Natural killer cell (primary cell): ENCODE data around the gene LBHD2. TPM values are rescaled to one million over a fixed set of nuclear protein-coding genes. Genes with fewer than 3 reads are reported as not detected.

Experiments
- ATAC-seq, 3 donors: fragments of 150-1000 bp in 2 of 3; fragments of 200-7000 bp in 1 of 3; cut with Tn5 transposase; 1 replicate in 1 of 3; 2 replicates in 2 of 3; pipeline ENCODE4 v1.10.0; 2021; ENCODE audit warnings: mild to moderate bottlenecking in 2 of 3, moderate library complexity in 2 of 3
- DNase-seq, 2 donors: peaks; one replicate each; pipeline versions ENCODE4 v3.0.0 to v3.0.0-alpha.2; 2013 to 2021; ENCODE audit warnings: mixed read lengths in 1 of 2
- H3K27ac ChIP-seq: one replicate; pipeline ENCODE4 v1.5.1; 2013; ENCODE audit warnings: mild to moderate bottlenecking, low read length
- H3K27me3 ChIP-seq: one replicate; pipeline ENCODE4 v1.6.1; 2013; ENCODE audit warnings: low read length; ENCODE audit not compliant: control insufficient read depth, insufficient read depth
- H3K36me3 ChIP-seq: one replicate; pipeline ENCODE4 v1.6.1; 2013; ENCODE audit warnings: low read length; ENCODE audit not compliant: control insufficient read depth, insufficient read depth
- H3K4me1 ChIP-seq: one replicate; pipeline ENCODE4 v1.6.1; 2013; ENCODE audit warnings: low read length; ENCODE audit not compliant: control insufficient read depth, insufficient read depth
- H3K4me3 ChIP-seq: one replicate; pipeline ENCODE4 v1.5.1; 2013; ENCODE audit warnings: low read length
- H3K9me3 ChIP-seq: one replicate; pipeline ENCODE4 v1.6.1; 2013; ENCODE audit warnings: low read length; ENCODE audit not compliant: control insufficient read depth, insufficient read depth
- H3K27ac Mint-ChIP-seq, 2 donors: one replicate each; pipeline ENCODE4 v1.8.0; 2022; ENCODE audit warnings: mild to moderate bottlenecking in 2 of 2, mixed read lengths in 2 of 2, moderate library complexity in 1 of 2
- H3K27me3 Mint-ChIP-seq, 2 donors: one replicate each; pipeline ENCODE4 v1.8.0; 2022; ENCODE audit warnings: low read depth in 2 of 2, mixed read lengths in 2 of 2
- H3K36me3 Mint-ChIP-seq: one replicate; pipeline ENCODE4 v1.8.0; 2022; ENCODE audit warnings: mixed read lengths
- H3K4me1 Mint-ChIP-seq, 2 donors: one replicate each; pipeline ENCODE4 v1.8.0; 2022; ENCODE audit warnings: mixed read lengths in 2 of 2
- H3K4me3 Mint-ChIP-seq: one replicate; pipeline ENCODE4 v1.8.0; 2022; ENCODE audit warnings: mild to moderate bottlenecking, moderate library complexity, mixed read lengths
- H3K9me3 Mint-ChIP-seq, 2 donors: one replicate each; pipeline ENCODE4 v1.8.0; 2022; ENCODE audit warnings: mixed read lengths in 2 of 2
- WGBS: methylation state at CpG from one replicate; pipeline ENCODE4 v1.1.7; 2013; ENCODE audit warnings: missing lambda C conversion rate; ENCODE audit not compliant: insufficient coverage; 5-methylcytosine and 5-hydroxymethylcytosine counted together
- intact Hi-C: fragments of 100-400 bp; cut with micrococcal nuclease; formaldehyde crosslinking; loops from one replicate; pipeline ENCODE4 v1.14.2; 2022
- total RNA-seq, 4 donors: library from RNA; stranded (reverse); fragments of 120-200 nt in 1 of 4; gene quantifications; one replicate each; pipeline versions ENCODE4 v1.2.3 to v1.2.4, GENCODE V29; 2013 to 2022
- TF ChIP-seq, protein P1 (sequence below): fragments of 200-600 bp; IDR thresholded peaks from one replicate; pipeline ENCODE4 v1.8.0; 2022; ENCODE audit warnings: antibody characterized with exemption

Gene LBHD2
- total RNA-seq, 3 donors from 2014 or later (not counting 1 experiment from before 2014, with no cell fraction given), result not detected

DNA sequence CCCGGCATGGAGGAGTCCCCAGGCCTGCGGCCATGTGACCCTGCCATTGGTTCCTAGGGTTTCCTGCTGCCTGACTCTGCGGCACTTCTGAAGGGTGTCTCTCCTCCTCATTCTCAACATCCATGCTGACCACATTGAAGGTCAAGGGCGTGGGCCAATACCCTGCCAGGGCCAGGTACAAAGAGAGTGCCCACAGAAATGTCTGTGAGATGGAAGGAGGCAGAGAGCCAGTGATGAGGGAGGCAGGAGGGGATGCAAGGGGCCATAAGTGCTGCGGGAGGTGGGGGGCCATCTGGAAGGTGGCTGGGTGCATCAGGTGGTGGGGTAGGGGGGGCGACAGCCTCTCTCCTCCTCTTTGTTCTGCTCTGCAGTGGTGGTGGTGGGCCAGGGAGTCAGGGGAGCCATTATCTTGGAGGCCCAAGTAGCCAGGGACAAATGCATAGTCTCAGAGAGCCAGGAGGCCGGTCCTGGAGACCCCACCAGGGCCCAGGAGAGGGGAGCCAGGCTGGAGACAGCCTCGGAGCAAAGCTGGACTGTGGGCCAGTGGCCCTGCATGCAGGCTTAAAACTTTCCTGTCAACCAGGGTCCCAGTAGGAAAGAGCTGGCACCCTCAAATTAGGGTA is 13.6 kb upstream of the LBHD2 start:
- no peaks in the 10 kb centered on the region for H3K4me1 Mint-ChIP-seq
- H3K27me3 Mint-ChIP-seq, result peaks cover 0 to 11% of the 10 kb centered on the region in 2 donors
- H3K27me3 ChIP-seq, result peaks cover 5% of the 10 kb centered on the region

DNA sequence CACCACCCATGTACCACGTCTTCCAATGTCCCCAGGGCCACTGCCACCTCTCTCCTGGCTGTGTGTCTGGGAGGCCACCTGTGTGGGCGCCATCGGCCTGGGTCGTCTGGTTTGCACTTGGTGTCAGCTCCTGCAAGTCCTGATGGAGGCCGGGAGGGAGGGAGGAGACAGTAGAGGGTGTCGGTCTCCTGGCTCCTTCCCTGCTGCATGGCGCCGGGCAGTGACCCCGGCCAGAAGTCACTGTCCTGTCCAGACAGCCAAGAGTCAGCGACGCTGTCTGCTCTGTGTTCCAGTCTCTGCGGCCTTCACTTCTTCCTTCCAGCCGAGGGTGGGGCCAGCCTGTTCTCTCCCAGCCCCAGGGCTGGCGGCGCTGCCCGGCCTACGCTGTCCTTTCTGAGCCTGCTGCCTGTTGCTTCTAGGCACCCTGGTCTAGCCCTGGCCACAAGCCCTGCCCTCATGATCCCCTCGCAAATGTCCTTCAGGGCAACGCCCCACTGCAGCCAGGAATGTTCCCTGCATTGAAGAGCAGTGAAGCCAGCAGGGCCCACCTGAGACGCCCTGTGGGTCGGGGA is 13.0 kb upstream of the LBHD2 start:
- ATAC-seq, result no peak
- Histone ChIP-seq H3K27me3 (peaks cover 5% of the 10 kb centered on the region), H3K27ac (no peak overlapping the region), H3K4me1 (peaks cover 12% of the 10 kb centered on the region), H3K4me3 (no peak overlapping the region), H3K9me3 (no peaks in the 10 kb centered on the region), H3K36me3 (no peaks in the 10 kb centered on the region)
- intact Hi-C loops, result loop anchor here (10.0 kb wide), 1 partner anchor 224 kb away; no protein-coding TSS in a partner anchor
- H3K27ac Mint-ChIP-seq, result no peak overlapping the region
- TF ChIP-seq, protein P1, sequence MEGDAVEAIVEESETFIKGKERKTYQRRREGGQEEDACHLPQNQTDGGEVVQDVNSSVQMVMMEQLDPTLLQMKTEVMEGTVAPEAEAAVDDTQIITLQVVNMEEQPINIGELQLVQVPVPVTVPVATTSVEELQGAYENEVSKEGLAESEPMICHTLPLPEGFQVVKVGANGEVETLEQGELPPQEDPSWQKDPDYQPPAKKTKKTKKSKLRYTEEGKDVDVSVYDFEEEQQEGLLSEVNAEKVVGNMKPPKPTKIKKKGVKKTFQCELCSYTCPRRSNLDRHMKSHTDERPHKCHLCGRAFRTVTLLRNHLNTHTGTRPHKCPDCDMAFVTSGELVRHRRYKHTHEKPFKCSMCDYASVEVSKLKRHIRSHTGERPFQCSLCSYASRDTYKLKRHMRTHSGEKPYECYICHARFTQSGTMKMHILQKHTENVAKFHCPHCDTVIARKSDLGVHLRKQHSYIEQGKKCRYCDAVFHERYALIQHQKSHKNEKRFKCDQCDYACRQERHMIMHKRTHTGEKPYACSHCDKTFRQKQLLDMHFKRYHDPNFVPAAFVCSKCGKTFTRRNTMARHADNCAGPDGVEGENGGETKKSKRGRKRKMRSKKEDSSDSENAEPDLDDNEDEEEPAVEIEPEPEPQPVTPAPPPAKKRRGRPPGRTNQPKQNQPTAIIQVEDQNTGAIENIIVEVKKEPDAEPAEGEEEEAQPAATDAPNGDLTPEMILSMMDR, result no peak
- no peaks in the 10 kb centered on the region for H3K36me3 Mint-ChIP-seq
- no peaks in the 10 kb centered on the region for H3K9me3 Mint-ChIP-seq
- peaks cover 0 to 11% of the 10 kb centered on the region in 2 donors for H3K27me3 Mint-ChIP-seq
- DNase-seq, result no peak
- no peak overlapping the region for H3K4me3 Mint-ChIP-seq
- H3K4me1 Mint-ChIP-seq, result no peaks in the 10 kb centered on the region
- 91% methylated on average over 21 of the region's 21 CpGs for WGBS

More for the DNA sequence above, 13.6 kb upstream of the LBHD2 start:
- Histone ChIP-seq H3K4me3 (no peak overlapping the region), H3K9me3 (no peaks in the 10 kb centered on the region), H3K36me3 (no peaks in the 10 kb centered on the region), H3K27ac (no peak overlapping the region), H3K4me1 (peaks cover 7% of the 10 kb centered on the region)
- H3K36me3 Mint-ChIP-seq, result no peaks in the 10 kb centered on the region
- 73% methylated on average over 8 of the region's 8 CpGs for WGBS
- no peak overlapping the region for H3K27ac Mint-ChIP-seq
- TF ChIP-seq, protein P1, result no peak
- intact Hi-C loops, result loop anchor here (10.0 kb wide), 1 partner anchor 224 kb away; no protein-coding TSS in a partner anchor
- ATAC-seq (no peak), DNase-seq (no peak)
- no peak overlapping the region for H3K4me3 Mint-ChIP-seq
- H3K9me3 Mint-ChIP-seq, result no peaks in the 10 kb centered on the region

DNA sequence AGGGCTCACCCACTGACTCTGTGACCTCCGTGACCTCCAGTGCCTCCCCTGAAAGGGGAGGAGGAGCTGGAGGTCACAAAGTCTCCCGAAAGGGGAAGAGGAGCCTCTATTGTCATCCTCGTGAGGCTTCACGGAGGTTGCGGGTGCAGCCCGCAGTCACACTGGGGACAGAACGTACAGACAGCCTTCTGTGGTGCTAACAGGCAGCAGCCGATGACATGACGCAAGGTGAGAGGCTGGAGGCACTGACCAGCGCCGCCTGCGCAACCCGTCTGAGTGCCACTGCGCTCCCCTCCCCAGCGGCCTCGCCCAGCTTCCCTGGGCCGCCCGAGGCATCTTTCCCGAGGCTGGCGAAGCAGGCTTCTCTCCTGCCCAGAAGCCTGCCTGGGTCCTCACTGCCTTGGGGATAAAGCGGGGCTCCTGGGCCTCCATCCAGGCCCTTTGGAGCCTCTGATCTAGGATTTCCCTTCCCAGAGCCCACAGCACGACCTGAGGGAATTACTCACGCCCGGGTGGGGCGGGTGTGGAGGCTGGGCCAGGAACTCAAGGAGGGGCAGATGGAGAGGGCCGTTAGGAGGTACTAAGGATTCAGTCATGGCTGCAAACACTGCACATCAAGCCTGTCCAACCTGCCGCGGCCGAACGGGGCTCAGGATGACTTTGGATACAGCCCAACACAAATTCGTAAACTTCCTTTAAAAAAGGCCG is 12.3 kb upstream of the LBHD2 start:
- H3K4me3 Mint-ChIP-seq, result no peak overlapping the region
- H3K36me3 Mint-ChIP-seq, result no peaks in the 10 kb centered on the region
- TF ChIP-seq, protein P1, result no peak
- intact Hi-C loops, result loop anchor here (10.0 kb wide), 1 partner anchor 223 kb away; no protein-coding TSS in a partner anchor
- Histone ChIP-seq H3K27ac (no peak overlapping the region), H3K4me1 (peaks cover 14% of the 10 kb centered on the region), H3K4me3 (no peak overlapping the region), H3K9me3 (no peaks in the 10 kb centered on the region), H3K27me3 (peaks cover 8% of the 10 kb centered on the region), H3K36me3 (no peaks in the 10 kb centered on the region)
- 88% methylated on average over 32 of the region's 32 CpGs for WGBS
- H3K27me3 Mint-ChIP-seq, result peaks cover 0 to 11% of the 10 kb centered on the region in 2 donors
- DNase-seq (no peak), ATAC-seq (no peak)
- no peaks in the 10 kb centered on the region for H3K4me1 Mint-ChIP-seq
- H3K9me3 Mint-ChIP-seq, result no peaks in the 10 kb centered on the region
- H3K27ac Mint-ChIP-seq, result no peak overlapping the region
